Stimulated activated naive B cell treated with anti-CD40 and anti-IgM and Interleukin-4, amounts not matched to agents 10 μg/mL and 1 μg/mL and 100 μg/mL, for 72 hours (primary cell): Measurements from ENCODE around the gene TCF20.

Source experiments
- ATAC-seq, 2 donors: fragments of 150-1000 bp; cut with Tn5 transposase; replicated peaks; 2 replicates each; pipeline ENCODE4 v1.10.0; 2021; ENCODE audit warnings: moderate library complexity in 1 of 2
- DNase-seq: peaks from one replicate; pipeline ENCODE4 v3.0.0; 2021
- H3K27ac Mint-ChIP-seq: one replicate; pipeline ENCODE4 v1.8.0; 2022; ENCODE audit warnings: mild to moderate bottlenecking, mixed read lengths
- H3K27me3 Mint-ChIP-seq, 2 donors: one replicate each; pipeline ENCODE4 v1.8.0; 2022; ENCODE audit warnings: mixed read lengths in 2 of 2
- H3K36me3 Mint-ChIP-seq, 2 donors: one replicate each; pipeline ENCODE4 v1.8.0; 2022; ENCODE audit warnings: mixed read lengths in 2 of 2, mild to moderate bottlenecking in 1 of 2
- H3K4me1 Mint-ChIP-seq, 2 donors: one replicate each; pipeline ENCODE4 v1.8.0; 2022; ENCODE audit warnings: mixed read lengths in 2 of 2, mild to moderate bottlenecking in 1 of 2
- H3K4me3 Mint-ChIP-seq, 2 donors: one replicate each; pipeline ENCODE4 v1.8.0; 2022; ENCODE audit warnings: mild to moderate bottlenecking in 2 of 2, mixed read lengths in 2 of 2, moderate library complexity in 1 of 2
- H3K9me3 Mint-ChIP-seq, 2 donors: one replicate each; pipeline ENCODE4 v1.8.0; 2022; ENCODE audit warnings: mixed read lengths in 2 of 2, mild to moderate bottlenecking in 1 of 2

Gene TCF20

DNA sequence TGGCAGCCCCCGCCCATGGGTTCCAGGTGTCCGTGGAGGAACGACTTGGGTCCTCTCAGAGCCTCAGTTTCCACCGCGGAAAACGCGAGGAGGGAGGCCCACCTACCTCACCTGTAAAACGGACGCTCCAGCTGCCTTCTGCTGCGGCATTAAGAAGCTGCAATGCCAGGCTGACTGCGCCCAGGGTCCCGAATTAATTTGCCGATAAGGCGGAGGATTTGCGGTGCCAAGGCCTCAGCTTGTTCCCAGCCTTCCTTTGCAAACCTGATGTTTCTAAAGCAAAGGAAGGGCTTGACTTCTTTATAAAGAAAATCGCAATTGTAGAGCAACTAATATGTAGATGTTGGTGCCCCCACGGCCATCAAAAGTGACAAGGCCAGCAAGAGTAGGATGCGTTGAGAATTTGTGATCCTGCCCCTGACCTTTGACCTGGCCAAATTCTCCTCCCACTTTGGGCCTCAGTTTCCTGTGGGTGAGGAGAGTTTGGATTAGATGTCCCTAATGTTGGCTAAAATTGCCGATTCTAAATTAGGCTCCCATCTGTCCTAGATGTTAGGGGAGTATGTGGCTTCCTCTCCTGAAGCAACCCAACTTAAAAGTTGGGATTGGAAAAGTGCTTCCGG is 849 bp upstream of the TCF20 start:
- H3K4me3 Mint-ChIP-seq = peak overlapping the region; percentile 57
- peaks cover 6 to 10% of the 10 kb centered on the region in 2 donors for H3K36me3 Mint-ChIP-seq
- no peak for DNase-seq
- H3K27ac Mint-ChIP-seq = peak overlapping the region; percentile 42
- no peaks in the 10 kb centered on the region for H3K27me3 Mint-ChIP-seq
- H3K9me3 Mint-ChIP-seq = no peaks in the 10 kb centered on the region
- no peak for ATAC-seq
- peaks cover 14 to 15% of the 10 kb centered on the region in 2 donors for H3K4me1 Mint-ChIP-seq

DNA sequence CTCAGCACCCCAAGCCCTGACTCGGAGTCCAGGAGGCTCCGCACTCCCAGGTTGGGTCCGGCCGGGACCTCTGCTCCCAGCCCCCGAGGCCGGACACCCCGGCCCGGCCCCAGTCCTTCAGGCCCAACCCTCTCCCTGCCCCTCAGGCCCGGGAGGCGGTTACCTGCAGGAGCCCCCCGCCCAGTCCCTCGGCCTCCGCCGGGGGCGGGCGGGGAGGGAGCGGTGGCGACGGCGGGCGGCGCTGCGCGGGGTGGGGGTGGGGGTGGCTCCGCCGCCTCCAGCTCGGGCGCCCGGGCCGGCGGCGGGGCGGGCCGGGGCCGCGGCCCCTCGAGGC is 310 bp downstream of the TCF20 start:
- peaks cover 20 to 21% of the 10 kb centered on the region in 2 donors for H3K4me1 Mint-ChIP-seq
- peak overlapping the region; percentile 59 for H3K27ac Mint-ChIP-seq
- H3K9me3 Mint-ChIP-seq = no peaks in the 10 kb centered on the region
- H3K36me3 Mint-ChIP-seq = peaks cover 6 to 10% of the 10 kb centered on the region in 2 donors
- DNase-seq = no peak
- H3K4me3 Mint-ChIP-seq = peak overlapping the region; percentile 94 to 96
- ATAC-seq = peak; percentile 62 to 67
- H3K27me3 Mint-ChIP-seq = no peaks in the 10 kb centered on the region

DNA sequence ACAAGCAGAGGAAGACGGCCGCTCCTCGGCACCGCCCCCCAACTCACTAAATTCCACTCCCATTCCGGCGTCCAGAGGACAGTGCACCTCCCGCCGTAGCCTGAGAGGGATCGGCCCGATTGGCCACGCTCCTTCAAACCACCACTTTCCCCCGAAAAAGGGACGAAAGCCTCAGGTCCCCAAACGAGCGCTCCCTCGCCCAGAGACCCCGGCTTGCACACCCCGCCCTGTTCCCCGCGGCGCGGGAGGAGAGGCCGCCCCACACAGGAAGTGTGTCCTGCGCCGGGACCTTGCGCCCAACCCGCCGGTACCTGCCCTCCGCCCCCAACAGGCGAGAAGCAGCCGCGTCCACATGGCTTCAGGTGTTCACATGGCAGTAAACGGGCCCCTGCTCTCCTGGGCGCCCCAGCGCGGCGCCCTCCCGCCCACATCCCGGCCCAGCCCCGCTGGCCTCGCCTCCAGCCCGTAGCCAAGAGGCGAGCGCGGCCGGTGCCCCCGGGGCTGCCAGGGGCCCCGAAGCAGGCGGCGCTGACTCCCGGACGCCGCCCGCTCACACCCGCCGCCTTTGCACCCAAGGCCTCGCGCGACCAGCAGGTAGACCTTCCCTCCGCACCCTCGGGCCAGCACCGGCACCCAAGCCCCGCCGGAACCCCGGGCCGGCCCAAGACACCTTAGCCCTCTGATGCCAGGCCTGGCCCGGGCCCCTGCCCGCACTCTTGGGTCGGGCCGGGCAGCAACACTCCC is 849 bp downstream of the TCF20 start:
- peak overlapping the region; percentile 94 to 96 for H3K4me3 Mint-ChIP-seq
- peak overlapping the region; percentile 83 for H3K27ac Mint-ChIP-seq
- peak; percentile 53 for DNase-seq
- H3K9me3 Mint-ChIP-seq = no peaks in the 10 kb centered on the region
- H3K27me3 Mint-ChIP-seq = no peaks in the 10 kb centered on the region
- H3K4me1 Mint-ChIP-seq = peaks cover 21 to 27% of the 10 kb centered on the region in 2 donors
- peak; percentile 72 to 74 for ATAC-seq
- peaks cover 6 to 11% of the 10 kb centered on the region in 2 donors for H3K36me3 Mint-ChIP-seq

DNA sequence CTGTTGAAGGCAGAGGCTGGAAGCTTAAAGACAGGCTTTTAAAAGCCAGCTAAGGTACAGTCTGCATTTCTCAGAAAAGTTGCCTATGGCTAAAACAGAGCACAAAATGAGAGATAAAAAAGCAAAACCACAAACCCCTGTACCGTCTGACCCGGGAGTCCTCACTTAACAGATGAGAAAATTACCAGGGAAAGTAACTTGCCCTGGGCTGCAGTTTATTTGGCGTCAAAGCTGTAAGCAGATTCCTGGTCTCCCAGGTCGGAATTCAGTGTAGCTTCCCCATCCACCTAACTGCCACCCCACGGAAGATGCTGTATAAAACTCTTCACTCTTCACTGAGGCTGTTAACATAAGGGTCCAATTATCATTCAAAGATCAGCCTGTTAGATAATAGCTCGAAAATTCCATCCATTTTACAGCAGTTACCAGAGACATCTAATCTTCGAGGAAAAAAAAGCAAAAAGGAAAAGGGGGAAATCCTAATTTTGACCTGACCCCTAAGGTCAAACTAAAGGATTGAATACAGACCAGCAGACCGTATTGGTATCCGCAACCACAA is 1.5 kb downstream of the TCF20 start:
- Mint-ChIP-seq H3K9me3 (no peaks in the 10 kb centered on the region), H3K27me3 (no peaks in the 10 kb centered on the region), H3K36me3 (peaks cover 2 to 9% of the 10 kb centered on the region in 2 donors), H3K4me3 (peak overlapping the region; percentile 94 to 96), H3K27ac (peak overlapping the region; percentile 83), H3K4me1 (peaks cover 24 to 34% of the 10 kb centered on the region in 2 donors)
- DNase-seq = no peak
- ATAC-seq = no peak

- DNase-seq (no peak), ATAC-seq (no peak)
- peaks cover 40 to 63% of the 10 kb centered on the region in 2 donors for H3K4me1 Mint-ChIP-seq
- no peak overlapping the region for H3K4me3 Mint-ChIP-seq
- H3K27ac Mint-ChIP-seq = no peak overlapping the region
- no peaks in the 10 kb centered on the region for H3K27me3 Mint-ChIP-seq
- H3K9me3 Mint-ChIP-seq = no peaks in the 10 kb centered on the region
- peaks cover 2 to 6% of the 10 kb centered on the region in 2 donors for H3K36me3 Mint-ChIP-seq
These were observed 5.1 kb downstream of the TCF20 start for GRCh38 chr22:42265321-42265720.

DNA sequence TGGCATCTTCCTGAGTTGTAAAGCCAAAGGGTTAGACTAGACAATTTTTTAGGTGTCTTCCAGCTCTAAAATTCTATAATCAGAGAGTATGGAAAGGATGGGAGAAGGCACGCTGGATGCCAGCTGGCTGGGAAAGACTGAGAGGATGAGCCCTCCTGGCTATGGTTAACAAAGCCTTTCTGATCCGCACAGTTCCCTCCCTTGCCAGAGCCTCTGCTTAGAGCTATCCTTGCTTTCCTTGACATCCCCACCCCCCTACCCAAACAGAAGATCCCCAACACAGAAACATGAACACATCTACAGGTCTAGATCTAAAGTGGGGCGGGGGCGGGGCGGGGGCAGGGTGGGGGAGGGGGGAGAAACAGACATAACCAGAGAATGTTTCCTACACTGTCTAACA is 6.5 kb downstream of the TCF20 start:
- H3K36me3 Mint-ChIP-seq = peaks cover 2 to 6% of the 10 kb centered on the region in 2 donors
- DNase-seq = no peak
- H3K4me3 Mint-ChIP-seq = no peak overlapping the region
- no peak overlapping the region for H3K27ac Mint-ChIP-seq
- no peak for ATAC-seq
- no peaks in the 10 kb centered on the region for H3K27me3 Mint-ChIP-seq
- no peaks in the 10 kb centered on the region for H3K9me3 Mint-ChIP-seq
- H3K4me1 Mint-ChIP-seq = peaks cover 47 to 71% of the 10 kb centered on the region in 2 donors

GRCh38 chr22:42262964-42263363 is 7.5 kb downstream of the TCF20 start:
- ATAC-seq = peak; percentile 71 to 75
- DNase-seq = no peak
- Mint-ChIP-seq H3K9me3 (no peaks in the 10 kb centered on the region), H3K27ac (no peak overlapping the region), H3K4me1 (peaks cover 47 to 70% of the 10 kb centered on the region in 2 donors), H3K36me3 (peaks cover 2 to 6% of the 10 kb centered on the region in 2 donors), H3K27me3 (no peaks in the 10 kb centered on the region), H3K4me3 (no peak overlapping the region)

GRCh38 chr22:42261296-42261695 is 9.2 kb downstream of the TCF20 start:
- no peaks in the 10 kb centered on the region for H3K27me3 Mint-ChIP-seq
- H3K9me3 Mint-ChIP-seq = no peaks in the 10 kb centered on the region
- peaks cover 2 to 6% of the 10 kb centered on the region in 2 donors for H3K36me3 Mint-ChIP-seq
- no peak overlapping the region for H3K27ac Mint-ChIP-seq
- no peak overlapping the region for H3K4me3 Mint-ChIP-seq
- peaks cover 47 to 85% of the 10 kb centered on the region in 2 donors for H3K4me1 Mint-ChIP-seq
- ATAC-seq = no peak
- DNase-seq = no peak

DNA sequence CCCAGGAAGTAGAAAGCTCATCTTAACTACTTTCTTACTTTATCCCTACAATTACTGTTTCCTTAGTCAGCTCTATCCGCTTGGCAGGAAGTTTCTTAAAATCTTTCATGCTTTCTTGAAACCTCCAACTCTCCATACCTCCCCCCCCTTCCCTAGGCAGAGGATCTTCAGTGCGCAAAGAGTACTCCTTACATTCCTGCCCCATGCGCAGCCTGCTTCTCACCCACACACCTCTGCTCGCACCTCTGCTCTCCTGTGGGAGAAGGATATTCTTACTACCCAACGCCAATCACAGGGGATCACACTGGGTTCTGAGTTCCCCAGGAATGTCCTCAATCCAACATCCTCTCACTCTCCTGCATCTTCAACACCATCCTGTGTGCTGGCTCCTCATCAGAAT is 12.3 kb downstream of the TCF20 start:
- no peaks in the 10 kb centered on the region for H3K27me3 Mint-ChIP-seq
- no peak overlapping the region for H3K27ac Mint-ChIP-seq
- peaks cover 40 to 73% of the 10 kb centered on the region in 2 donors for H3K4me1 Mint-ChIP-seq
- H3K4me3 Mint-ChIP-seq = no peak overlapping the region
- H3K9me3 Mint-ChIP-seq = no peaks in the 10 kb centered on the region
- no peak for ATAC-seq
- DNase-seq = no peak
- H3K36me3 Mint-ChIP-seq = peaks cover 7 to 8% of the 10 kb centered on the region in 2 donors

- Mint-ChIP-seq H3K27me3 (no peaks in the 10 kb centered on the region), H3K36me3 (peaks cover 7 to 8% of the 10 kb centered on the region in 2 donors), H3K9me3 (no peaks in the 10 kb centered on the region), H3K27ac (no peak overlapping the region), H3K4me1 (peaks cover 34 to 66% of the 10 kb centered on the region in 2 donors), H3K4me3 (no peak overlapping the region)
- ATAC-seq (no peak), DNase-seq (no peak)
These were observed 13.1 kb downstream of the TCF20 start for GRCh38 chr22:42257386-42257785.

DNA sequence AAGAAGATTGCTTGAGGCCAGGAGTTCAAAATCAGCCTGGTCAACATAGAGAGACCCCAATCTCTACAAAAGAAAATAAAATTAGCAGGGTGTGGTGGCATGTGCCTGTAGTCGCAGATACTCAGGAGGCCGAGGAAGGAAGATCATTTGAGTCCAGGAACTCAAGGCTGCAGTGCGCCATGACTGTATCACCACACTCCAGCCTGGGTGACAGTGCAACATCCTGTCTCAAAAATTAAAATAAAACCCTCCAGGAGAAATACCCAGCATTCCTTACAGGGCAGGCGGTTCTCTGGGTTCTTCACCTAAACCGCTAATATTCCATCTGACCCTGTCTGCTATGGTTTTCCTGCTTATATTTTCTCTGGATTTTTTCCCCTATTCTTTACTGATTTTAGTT is 13.5 kb downstream of the TCF20 start:
- ATAC-seq (no peak), DNase-seq (no peak)
- H3K36me3 Mint-ChIP-seq = peaks cover 7 to 8% of the 10 kb centered on the region in 2 donors
- no peak overlapping the region for H3K4me3 Mint-ChIP-seq
- peaks cover 30 to 61% of the 10 kb centered on the region in 2 donors for H3K4me1 Mint-ChIP-seq
- H3K9me3 Mint-ChIP-seq = no peaks in the 10 kb centered on the region
- no peak overlapping the region for H3K27ac Mint-ChIP-seq
- H3K27me3 Mint-ChIP-seq = no peaks in the 10 kb centered on the region

DNA sequence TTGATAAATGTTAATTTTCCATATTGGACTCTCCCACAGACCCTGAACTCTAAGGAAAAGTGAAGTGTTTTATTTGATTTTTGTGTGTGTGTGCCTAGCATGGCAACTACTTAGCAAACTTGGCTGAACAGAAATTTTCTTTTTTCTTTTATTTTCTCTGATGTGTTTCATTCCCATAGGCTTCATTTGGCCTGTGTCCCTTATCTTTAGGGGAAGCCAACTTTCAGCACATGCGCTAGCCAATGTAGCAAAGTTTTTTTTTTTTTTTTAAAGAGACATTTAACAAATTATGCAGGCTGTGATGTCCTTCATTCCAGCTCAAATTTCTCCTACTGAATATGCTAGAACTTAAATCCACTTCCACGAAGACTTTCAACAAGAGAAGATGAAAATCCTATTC is 14.2 kb downstream of the TCF20 start:
- ATAC-seq = no peak
- DNase-seq = no peak
- Mint-ChIP-seq H3K27me3 (no peaks in the 10 kb centered on the region), H3K36me3 (peaks cover 7 to 8% of the 10 kb centered on the region in 2 donors), H3K4me1 (peaks cover 28 to 55% of the 10 kb centered on the region in 2 donors), H3K9me3 (no peaks in the 10 kb centered on the region), H3K4me3 (no peak overlapping the region), H3K27ac (no peak overlapping the region)

- Mint-ChIP-seq H3K4me3 (no peak overlapping the region), H3K27ac (no peak overlapping the region), H3K36me3 (peaks cover 6 to 8% of the 10 kb centered on the region in 2 donors), H3K9me3 (no peaks in the 10 kb centered on the region), H3K4me1 (peaks cover 26 to 44% of the 10 kb centered on the region in 2 donors), H3K27me3 (no peaks in the 10 kb centered on the region)
- no peak for ATAC-seq
- DNase-seq = no peak
These were observed 20.6 kb downstream of the TCF20 start for GRCh38 chr22:42249831-42250230.

GRCh38 chr22:42248995-42249394 is 21.5 kb downstream of the TCF20 start:
- ATAC-seq = peak in 1 of 2 donors; percentile 41
- no peaks in the 10 kb centered on the region for H3K9me3 Mint-ChIP-seq
- no peak overlapping the region for H3K4me3 Mint-ChIP-seq
- no peaks in the 10 kb centered on the region for H3K27me3 Mint-ChIP-seq
- H3K4me1 Mint-ChIP-seq = peaks cover 24 to 45% of the 10 kb centered on the region in 2 donors
- peaks cover 6 to 13% of the 10 kb centered on the region in 2 donors for H3K36me3 Mint-ChIP-seq
- H3K27ac Mint-ChIP-seq = no peak overlapping the region
- DNase-seq = no peak

DNA sequence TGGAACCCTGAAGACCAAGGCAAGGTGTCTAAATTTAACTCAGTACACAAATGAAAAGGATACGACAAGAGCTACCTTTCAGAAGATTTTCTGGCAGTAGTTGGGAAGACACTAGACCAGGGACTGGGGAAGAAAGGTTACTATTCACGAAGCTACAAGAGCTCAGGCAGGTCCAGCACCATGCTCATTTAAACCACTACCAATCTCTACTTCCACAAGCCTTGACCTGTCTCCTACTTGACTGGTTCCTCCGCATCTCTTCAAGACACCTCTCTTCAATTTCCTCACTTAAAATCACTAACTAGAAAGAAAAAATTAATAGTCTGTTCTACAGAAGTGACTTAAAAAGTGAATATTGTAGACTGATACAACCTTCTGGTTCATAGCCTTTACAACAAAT is 22.9 kb downstream of the TCF20 start:
- ATAC-seq (no peak), DNase-seq (no peak)
- no peaks in the 10 kb centered on the region for H3K27me3 Mint-ChIP-seq
- no peaks in the 10 kb centered on the region for H3K9me3 Mint-ChIP-seq
- peaks cover 6 to 14% of the 10 kb centered on the region in 2 donors for H3K36me3 Mint-ChIP-seq
- H3K4me1 Mint-ChIP-seq = peaks cover 25 to 55% of the 10 kb centered on the region in 2 donors
- peak overlapping the region; percentile 31 for H3K27ac Mint-ChIP-seq
- H3K4me3 Mint-ChIP-seq = no peak overlapping the region
